IMR-90 (cell line): ENCODE measurements around the gene FUCA2. TPM values are rescaled to one million over a fixed set of nuclear protein-coding genes. Genes with fewer than 3 reads are reported as not detected.

Source experiments
- ATAC-seq: fragments of 200-7000 bp; cut with Tn5 transposase; 2 replicates; pipeline ENCODE4 v1.9.1; 2020; ENCODE audit warnings: low read depth, mild to moderate bottlenecking, moderate library complexity
- BruUV-seq: library from RNA; stranded (reverse); fragments of 400-500 nt; replicated peaks from 2 replicates; lab custom pipeline; 2021; lab: Mats Ljungman, UMichigan
- CTCF ChIA-PET: fragments of 300-600 bp; formaldehyde crosslinking; extraction: SDS; loops from one replicate; lab custom pipeline; 2021; ENCODE audit warnings: antibody characterized with exemption; lab: Yijun Ruan, JAX
- POLR2A ChIA-PET: fragments of 300-600 bp; sonication (Branson Sonifier 250); formaldehyde crosslinking; loops from one replicate; lab custom pipeline; 2022; ENCODE audit warnings: antibody characterized with exemption; ENCODE audit not compliant: unreplicated experiment; lab: Charles Lee
- DNase-seq: peaks from one replicate; pipeline ENCODE4 v3.0.0; 2013
- H2AFZ ChIP-seq: replicated peaks from 2 replicates; pipeline ENCODE3; 2013; ENCODE audit warnings: low read length, mild to moderate bottlenecking; ENCODE audit not compliant: poor library complexity
- H2AK5ac ChIP-seq: 2 replicates; pipeline ENCODE4 v1.6.1; 2013; ENCODE audit warnings: low read depth, low read length, inconsistent platforms
- H2AK9ac ChIP-seq: replicated peaks from 2 replicates; pipeline ENCODE3; 2013; ENCODE audit warnings: mild to moderate bottlenecking, low read depth, low read length, moderate library complexity; ENCODE audit not compliant: poor library complexity
- H2BK120ac ChIP-seq: 2 replicates; pipeline ENCODE4 v1.6.1; 2013; ENCODE audit warnings: low read depth, low read length, inconsistent platforms
- H2BK15ac ChIP-seq: 3 replicates; pipeline ENCODE4 v1.6.1; 2013; ENCODE audit warnings: low read depth, low read length, inconsistent platforms
- H2BK20ac ChIP-seq: 2 replicates; pipeline ENCODE4 v1.6.1; 2013; ENCODE audit warnings: low read depth, mild to moderate bottlenecking, inconsistent platforms, low read length, moderate library complexity
- H2BK5ac ChIP-seq: 2 replicates; pipeline ENCODE4 v1.6.1; 2013; ENCODE audit warnings: mild to moderate bottlenecking, low read depth, low read length, inconsistent platforms; ENCODE audit not compliant: poor library complexity, severe bottlenecking
- H3K14ac ChIP-seq: replicated peaks from 2 replicates; pipeline ENCODE4 v1.6.1; 2013; ENCODE audit warnings: low read depth, low read length, inconsistent platforms
- H3K18ac ChIP-seq: 2 replicates; pipeline ENCODE4 v1.6.1; 2013; ENCODE audit warnings: low read depth, low read length, control low read depth
- H3K23ac ChIP-seq: 2 replicates; pipeline ENCODE4 v1.6.1; 2013; ENCODE audit warnings: low read depth, low read length, inconsistent platforms
- H3K27ac ChIP-seq: 2 replicates; pipeline ENCODE4 v1.5.1; 2013; ENCODE audit warnings: mild to moderate bottlenecking, control low read depth, low read length; ENCODE audit not compliant: insufficient read depth
- H3K27me3 ChIP-seq: 2 replicates; pipeline ENCODE4 v1.6.1; 2013; ENCODE audit warnings: low read length; ENCODE audit not compliant: control insufficient read depth, insufficient read depth
- H3K36me3 ChIP-seq: 2 replicates; pipeline ENCODE4 v1.6.1; 2013; ENCODE audit warnings: low read length, mixed read lengths; ENCODE audit not compliant: control insufficient read depth, insufficient read depth
- H3K4ac ChIP-seq: 2 replicates; pipeline ENCODE4 v1.6.1; 2013; ENCODE audit warnings: low read depth, low read length, inconsistent platforms
- H3K4me1 ChIP-seq: 2 replicates; pipeline ENCODE4 v1.6.1; 2013; ENCODE audit warnings: low read length, mixed read lengths; ENCODE audit not compliant: control insufficient read depth, insufficient read depth
- H3K4me2 ChIP-seq: 2 replicates; pipeline ENCODE4 v1.6.1; 2013; ENCODE audit warnings: low read depth, mild to moderate bottlenecking, control low read depth, low read length, moderate library complexity
- H3K4me3 ChIP-seq: 2 replicates; pipeline ENCODE4 v1.5.1; 2013; ENCODE audit warnings: low read depth, mild to moderate bottlenecking, control low read depth, low read length, moderate library complexity; ENCODE audit not compliant: insufficient read depth
- H3K56ac ChIP-seq: 2 replicates; pipeline ENCODE4 v1.6.1; 2013; ENCODE audit warnings: low read length, inconsistent platforms; ENCODE audit not compliant: insufficient read depth; ENCODE audit errors: extremely low read depth
- H3K79me1 ChIP-seq, 2 experiments: 2 replicates each; pipeline ENCODE4 v1.6.1; 2013; ENCODE audit warnings: low read length in 2 of 2, inconsistent platforms in 1 of 2, low read depth in 1 of 2
- H3K9ac ChIP-seq: 2 replicates; pipeline ENCODE4 v1.6.1; 2013; ENCODE audit warnings: low read depth, low read length, control low read depth
- H3K9me1 ChIP-seq: 2 replicates; pipeline ENCODE4 v1.6.1; 2013; ENCODE audit warnings: low read length, inconsistent platforms; ENCODE audit not compliant: insufficient read depth
- H3K9me3 ChIP-seq: 2 replicates; pipeline ENCODE4 v1.6.1; 2013; ENCODE audit warnings: low read length; ENCODE audit not compliant: control insufficient read depth, insufficient read depth
- H4K20me1 ChIP-seq: 2 replicates; pipeline ENCODE4 v1.6.1; 2013; ENCODE audit warnings: low read length, inconsistent platforms; ENCODE audit not compliant: insufficient read depth
- H4K5ac ChIP-seq: 2 replicates; pipeline ENCODE4 v1.6.1; 2013; ENCODE audit warnings: mild to moderate bottlenecking, low read depth, low read length, control low read depth
- H4K8ac ChIP-seq, 2 experiments: 2 replicates each; pipeline ENCODE4 v1.6.1; 2013; ENCODE audit warnings: low read depth in 2 of 2, low read length in 2 of 2, control low read depth in 1 of 2, inconsistent platforms in 1 of 2
- H4K91ac ChIP-seq: 2 replicates; pipeline ENCODE4 v1.6.1; 2013; ENCODE audit warnings: low read depth, low read length, inconsistent platforms; ENCODE audit not compliant: insufficient read depth
- CEBPB ChIP-seq: IDR thresholded peaks from 2 replicates; pipeline ENCODE4 v1.6.1; 2012; ENCODE audit warnings: low read depth, low read length, improper control_type of control experiment
- MAFK ChIP-seq: IDR thresholded peaks from 2 replicates; pipeline ENCODE4 v1.6.1; 2012; ENCODE audit warnings: low read depth, low read length, improper control_type of control experiment
- WGBS, 2 experiments: methylation state at CpG; one replicate each; pipeline versions ENCODE4 v1.1.5 to v1.1.7; 2013; ENCODE audit warnings: missing lambda C conversion rate in 2 of 2; ENCODE audit not compliant: insufficient read length in 1 of 2; ENCODE audit errors: extremely low coverage in 2 of 2; 5-methylcytosine and 5-hydroxymethylcytosine counted together
- dilution Hi-C: fragments of 300-500 bp; cut with HindIII; formaldehyde crosslinking; loops from one replicate; pipeline ENCODE4 v1.14.3; 2018; ENCODE audit warnings: low sequenced_read_pairs; ENCODE audit not compliant: unreplicated experiment
- in situ Hi-C: fragments of 300-500 bp; cut with MboI; formaldehyde crosslinking; loops from 3 replicates; pipeline ENCODE4 v1.14.3; 2019; ENCODE audit warnings: low sequenced_read_pairs, inconsistent platforms, mixed read lengths
- intact Hi-C: fragments of 100-400 bp; cut with micrococcal nuclease; formaldehyde crosslinking; loops from 2 replicates; pipeline ENCODE4 v1.10.0; 2022
- polyA plus RNA-seq, 3 experiments: library from polyadenylated mRNA; depleted of rRNA; stranded (reverse); fragments of >200 nt; gene quantifications; 2 replicates each; pipeline ENCODE4 v1.2.3, GENCODE V29; 2012; ENCODE audit warnings: low replicate concordance in 1 of 3
- total RNA-seq: library from RNA; depleted of rRNA; stranded (reverse); fragments of >200 nt; gene quantifications from 2 replicates; pipeline ENCODE4 v1.2.3, GENCODE V29; 2012

FUCA2 gene
- total and polyA plus RNA-seq, 2 of the 4 experiments (the other 2 are of a cell fraction), result 44.1 to 47.4 TPM

- dilution Hi-C loops (no loop called here), in situ Hi-C loops (no loop called here), intact Hi-C loops (no loop called here)
- Histone ChIP-seq H3K79me1 (peaks cover 24 to 41% of the 10 kb centered on the region in 2 experiments), H3K4me2 (no peak overlapping the region), H2BK15ac (no peak overlapping the region), H4K91ac (no peak overlapping the region), H3K56ac (no peak overlapping the region), H3K4ac (no peak overlapping the region), H3K27me3 (no peaks in the 10 kb centered on the region), H4K8ac (no peak overlapping the region), H3K23ac (no peak overlapping the region), H3K27ac (no peak overlapping the region), H2AK5ac (no peak overlapping the region), H4K5ac (no peak overlapping the region), H3K9ac (no peak overlapping the region), H2BK5ac (no peak overlapping the region), H3K9me1 (peaks cover 10% of the 10 kb centered on the region; the same call in 1 of the 2 replicates), H2AFZ (no peak overlapping the region), H4K20me1 (no peaks in the 10 kb centered on the region), H3K4me1 (peaks cover 5% of the 10 kb centered on the region), H2BK120ac (no peak overlapping the region), H2BK20ac (no peak overlapping the region), H3K4me3 (no peak overlapping the region), H3K36me3 (peaks cover 25% of the 10 kb centered on the region), H3K9me3 (no peaks in the 10 kb centered on the region), H3K14ac (no peak overlapping the region), H3K18ac (no peak overlapping the region), H2AK9ac (no peak overlapping the region)
- ATAC-seq (peak; percentile 51), DNase-seq (peak; percentile 36)
- WGBS, 2 experiments, result no CpG with 5 or more reads among the region's 1 CpG
- ChIA-PET POLR2A (interaction anchor here (0.5 kb wide), 1 partner anchor 533 kb away, joined by 4 read pairs; no protein-coding TSS in a partner anchor), CTCF (no interaction called here)
- no TSS peak for BruUV-seq
- TF ChIP-seq MAFK, result no peak
- peak; percentile 77 for TF ChIP-seq CEBPB
Observed at GRCh38 chr6:143504369-143504768, 7.2 kb downstream of the FUCA2 start.
